DMS153 (cell line): ENCODE data around the gene ADGRG1.

Source experiments
- DNase-seq: peaks from one replicate; lab custom pipeline; 2025; lab: John Stamatoyannopoulos, UW

Gene ADGRG1

GRCh38 chr16:57635266-57636097, 7.1 kb downstream of the ADGRG1 start:
- no peak for DNase-seq

- DNase-seq = no peak
These were observed 7.8 kb downstream of the ADGRG1 start for GRCh38 chr16:57636184-57636583.

GRCh38 chr16:57637020-57637419, 8.6 kb downstream of the ADGRG1 start:
- DNase-seq = no peak

GRCh38 chr16:57637424-57637823, 9.0 kb downstream of the ADGRG1 start:
- DNase-seq = no peak

- DNase-seq = no peak
These were observed 9.5 kb downstream of the ADGRG1 start for GRCh38 chr16:57637965-57638364.

- no peak for DNase-seq
These were observed 10.0 kb downstream of the ADGRG1 start for GRCh38 chr16:57638381-57638780.

- no peak for DNase-seq
These were observed 10.9 kb downstream of the ADGRG1 start for GRCh38 chr16:57639172-57639887.

GRCh38 chr16:57640185-57640584, 11.8 kb downstream of the ADGRG1 start:
- no peak for DNase-seq

- DNase-seq = no peak
These were observed 12.2 kb downstream of the ADGRG1 start for GRCh38 chr16:57640612-57641011.

GRCh38 chr16:57642160-57643135, 14.0 kb downstream of the ADGRG1 start:
- DNase-seq = no peak

- no peak for DNase-seq
These were observed 14.9 kb downstream of the ADGRG1 start for GRCh38 chr16:57643147-57643874.

GRCh38 chr16:57643910-57644309, 15.5 kb downstream of the ADGRG1 start:
- no peak for DNase-seq

GRCh38 chr16:57644383-57645014, 16.1 kb downstream of the ADGRG1 start:
- no peak for DNase-seq

- DNase-seq = no peak
These were observed 16.7 kb downstream of the ADGRG1 start for GRCh38 chr16:57645169-57645568.

- no peak for DNase-seq
These were observed 17.4 kb downstream of the ADGRG1 start for GRCh38 chr16:57645691-57646387.

GRCh38 chr16:57646388-57647039, 18.1 kb downstream of the ADGRG1 start:
- DNase-seq = no peak

GRCh38 chr16:57647136-57647875, 18.9 kb downstream of the ADGRG1 start:
- no peak for DNase-seq

GRCh38 chr16:57648125-57648524, 19.7 kb downstream of the ADGRG1 start:
- DNase-seq = no peak
